Measurements from ENCODE around the gene RAI1. TPM values are rescaled to one million over a fixed set of nuclear protein-coding genes. Genes with fewer than 3 reads are reported as not detected.
A peak's percentile ranks its signal among the peaks of the same experiment; 100 is the strongest.

The RAI1 gene
- total RNA-seq, 1 donor from 2014 or later = 39.1 TPM

DNA sequence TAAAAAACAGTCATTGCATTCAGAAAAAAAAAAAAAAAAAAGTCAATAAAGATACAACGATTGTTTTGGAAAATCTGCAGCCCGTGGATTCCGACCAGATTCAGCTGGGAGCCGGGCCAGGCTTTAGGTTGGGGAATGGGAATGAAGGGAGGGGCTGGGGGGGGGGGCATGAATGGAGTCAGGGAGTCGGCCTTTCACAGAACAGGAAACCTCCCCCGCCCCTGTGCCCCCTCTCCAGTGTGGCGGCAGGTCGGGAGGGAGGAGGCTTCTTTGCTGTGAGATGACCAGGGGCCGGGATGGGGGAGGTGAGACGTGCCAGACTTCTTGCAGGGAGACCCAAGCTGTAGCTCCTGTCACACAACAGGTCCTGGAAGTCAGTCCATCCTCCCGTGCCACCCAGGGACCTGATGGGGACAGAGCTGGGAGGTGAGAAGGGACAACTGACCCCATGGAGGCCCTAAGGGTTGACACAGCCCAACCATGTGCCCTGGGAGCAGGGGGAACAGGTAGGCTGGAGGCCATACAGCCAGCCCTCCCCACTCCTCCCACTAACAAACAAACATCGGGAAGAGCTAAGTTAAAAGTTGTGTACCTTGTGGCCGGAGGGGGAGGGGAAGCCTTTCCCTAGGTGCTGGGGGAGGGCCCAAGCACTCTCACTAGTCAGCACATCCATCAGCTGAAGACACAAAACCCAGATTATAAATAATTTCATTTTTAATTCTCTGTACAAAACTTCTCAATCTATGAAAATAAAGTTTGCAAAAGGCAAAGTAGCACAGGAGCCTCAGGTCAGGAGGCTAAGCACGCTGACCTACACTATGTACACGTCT, 130.3 kb downstream of the RAI1 start:
- no peak overlapping the region for H3K4me3 ChIP-seq (ENCODE audit: insufficient read depth, low read depth, low read length)
- Mint-ChIP-seq H3K27ac (ENCODE audit: unreplicated experiment) (peak overlapping the region; percentile 66), H3K27me3 (ENCODE audit: low read depth, unreplicated experiment) (no peaks in the 10 kb centered on the region), H3K4me1 (ENCODE audit: low read depth, unreplicated experiment) (peaks cover 16% of the 10 kb centered on the region), H3K36me3 (ENCODE audit: low read depth, unreplicated experiment) (peaks cover 4% of the 10 kb centered on the region), H3K9me3 (ENCODE audit: unreplicated experiment) (no peaks in the 10 kb centered on the region), H3K4me3 (ENCODE audit: unreplicated experiment) (no peak overlapping the region)
- peak overlapping the region; percentile 14 for H3K4me2 ChIP-seq (ENCODE audit: low read length)
- TF ChIP-seq EZH2 (IDR thresholded peaks at IDR 0.05; ENCODE audit: insufficient read depth, low read length) = no peak
- TF ChIP-seq, protein P1, sequence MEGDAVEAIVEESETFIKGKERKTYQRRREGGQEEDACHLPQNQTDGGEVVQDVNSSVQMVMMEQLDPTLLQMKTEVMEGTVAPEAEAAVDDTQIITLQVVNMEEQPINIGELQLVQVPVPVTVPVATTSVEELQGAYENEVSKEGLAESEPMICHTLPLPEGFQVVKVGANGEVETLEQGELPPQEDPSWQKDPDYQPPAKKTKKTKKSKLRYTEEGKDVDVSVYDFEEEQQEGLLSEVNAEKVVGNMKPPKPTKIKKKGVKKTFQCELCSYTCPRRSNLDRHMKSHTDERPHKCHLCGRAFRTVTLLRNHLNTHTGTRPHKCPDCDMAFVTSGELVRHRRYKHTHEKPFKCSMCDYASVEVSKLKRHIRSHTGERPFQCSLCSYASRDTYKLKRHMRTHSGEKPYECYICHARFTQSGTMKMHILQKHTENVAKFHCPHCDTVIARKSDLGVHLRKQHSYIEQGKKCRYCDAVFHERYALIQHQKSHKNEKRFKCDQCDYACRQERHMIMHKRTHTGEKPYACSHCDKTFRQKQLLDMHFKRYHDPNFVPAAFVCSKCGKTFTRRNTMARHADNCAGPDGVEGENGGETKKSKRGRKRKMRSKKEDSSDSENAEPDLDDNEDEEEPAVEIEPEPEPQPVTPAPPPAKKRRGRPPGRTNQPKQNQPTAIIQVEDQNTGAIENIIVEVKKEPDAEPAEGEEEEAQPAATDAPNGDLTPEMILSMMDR (IDR thresholded peaks at IDR 0.05; ENCODE audit: insufficient read depth, low read depth, low read length) = no peak
- FAIRE-seq = no peak
- no peak overlapping the region for H3K27ac ChIP-seq (ENCODE audit: low read depth, low read length)
- H2AFZ ChIP-seq (ENCODE audit: low read depth, low read length) = no peak overlapping the region
- DNase-seq (ENCODE audit: low read depth) = no peak
- no peaks in the 10 kb centered on the region for H3K79me2 ChIP-seq (ENCODE audit: insufficient read depth, low read length)
- no peaks in the 10 kb centered on the region for H3K9me3 ChIP-seq (ENCODE audit: insufficient read depth, low read depth, low read length)
- H4K20me1 ChIP-seq (ENCODE audit: insufficient read depth, low read length) = peaks cover 67% of the 10 kb centered on the region
- peaks cover 3% of the 10 kb centered on the region for H3K36me3 ChIP-seq (ENCODE audit: insufficient read depth, low read length)
- peaks cover 14% of the 10 kb centered on the region for H3K4me1 ChIP-seq (ENCODE audit: insufficient read depth, low read length)
- H3K9ac ChIP-seq (ENCODE audit: low read length) = no peak overlapping the region
- no peaks in the 10 kb centered on the region for H3K27me3 ChIP-seq (ENCODE audit: insufficient read depth, low read length)

DNA sequence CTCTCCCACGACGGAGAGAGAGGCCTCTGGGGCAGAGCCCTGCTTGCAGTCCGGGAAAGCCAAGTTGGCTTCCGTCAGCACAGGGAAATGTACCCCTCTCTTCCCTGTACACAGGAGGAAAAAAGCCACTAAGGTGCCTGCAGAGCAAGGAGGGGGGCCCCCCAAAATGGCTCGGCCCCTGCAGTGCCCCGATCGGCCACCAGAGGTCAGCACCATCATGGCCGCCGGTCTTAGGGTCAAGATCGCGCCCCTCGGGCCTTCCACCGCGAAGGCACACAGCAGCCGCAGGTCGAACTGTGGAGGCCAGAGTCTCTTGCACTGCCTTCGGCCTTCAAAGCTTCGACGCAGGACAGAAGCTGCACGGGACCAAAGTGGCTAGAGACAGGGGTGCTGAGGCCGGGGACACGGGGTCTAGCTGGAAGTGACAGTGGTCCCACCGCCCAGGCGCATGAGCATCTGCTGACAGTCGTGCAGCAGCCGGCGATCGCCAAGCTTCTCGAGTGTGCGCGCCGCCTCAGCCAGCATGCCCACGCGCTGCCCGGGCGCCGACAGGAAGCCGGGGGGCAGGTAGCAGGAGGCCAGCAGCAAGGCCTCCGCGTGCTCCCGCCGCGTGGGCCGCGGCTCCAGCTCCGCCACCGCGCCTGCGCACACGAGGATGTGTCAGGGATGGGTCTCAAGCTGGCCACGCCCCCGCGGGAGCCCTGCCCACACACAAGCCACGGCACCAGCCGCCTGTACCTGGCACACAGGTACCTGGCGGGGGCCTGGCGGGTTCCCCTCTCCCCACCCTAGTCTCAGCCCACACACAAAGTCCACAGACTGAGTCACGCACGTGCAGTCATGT, 131.2 kb downstream of the RAI1 start:
- Histone ChIP-seq H3K79me2 (ENCODE audit: insufficient read depth, low read length) (no peaks in the 10 kb centered on the region), H3K36me3 (ENCODE audit: insufficient read depth, low read length) (peaks cover 3% of the 10 kb centered on the region), H2AFZ (ENCODE audit: low read depth, low read length) (no peak overlapping the region), H3K4me2 (ENCODE audit: low read length) (no peak overlapping the region), H4K20me1 (ENCODE audit: insufficient read depth, low read length) (peaks cover 71% of the 10 kb centered on the region), H3K4me1 (ENCODE audit: insufficient read depth, low read length) (peaks cover 14% of the 10 kb centered on the region), H3K27ac (ENCODE audit: low read depth, low read length) (no peak overlapping the region), H3K4me3 (ENCODE audit: insufficient read depth, low read depth, low read length) (no peak overlapping the region), H3K9ac (ENCODE audit: low read length) (no peak overlapping the region), H3K9me3 (ENCODE audit: insufficient read depth, low read depth, low read length) (no peaks in the 10 kb centered on the region), H3K27me3 (ENCODE audit: insufficient read depth, low read length) (no peaks in the 10 kb centered on the region)
- TF ChIP-seq EZH2 (IDR thresholded peaks at IDR 0.05; ENCODE audit: insufficient read depth, low read length) = no peak
- TF ChIP-seq, protein P1 (IDR thresholded peaks at IDR 0.05; ENCODE audit: insufficient read depth, low read depth, low read length) = peak; percentile 76
- H3K36me3 Mint-ChIP-seq (ENCODE audit: low read depth, unreplicated experiment) = peaks cover 4% of the 10 kb centered on the region
- H3K27me3 Mint-ChIP-seq (ENCODE audit: low read depth, unreplicated experiment) = no peaks in the 10 kb centered on the region
- H3K27ac Mint-ChIP-seq (ENCODE audit: unreplicated experiment) = peak overlapping the region; percentile 66
- no peaks in the 10 kb centered on the region for H3K9me3 Mint-ChIP-seq (ENCODE audit: unreplicated experiment)
- FAIRE-seq (no peak), DNase-seq (ENCODE audit: low read depth) (no peak)
- H3K4me1 Mint-ChIP-seq (ENCODE audit: low read depth, unreplicated experiment) = peaks cover 16% of the 10 kb centered on the region
- no peak overlapping the region for H3K4me3 Mint-ChIP-seq (ENCODE audit: unreplicated experiment)
